ENCODE results near the gene NEUROG2. TPM values are rescaled to one million over a fixed set of nuclear protein-coding genes. Genes with fewer than 3 reads are reported as not detected.

Gene NEUROG2
- total RNA-seq, 2 experiments from 2014 or later: not detected

Other genes with a start within 250 kb of the NEUROG2 start
- gene TIFA, start 230.3 kb downstream of the NEUROG2 start, total RNA-seq: 10 to 100 TPM; 23.8 to 24.4 TPM
- gene ALPK1, start 218.8 kb downstream of the NEUROG2 start, total RNA-seq: 10 to 100 TPM; 11.8 to 14.1 TPM
- gene ZGRF1, start 120.7 kb upstream of the NEUROG2 start, total RNA-seq: 10 to 100 TPM; 47.0 to 48.3 TPM
- gene LARP7, start 121.0 kb upstream of the NEUROG2 start, total RNA-seq: 10 to 100 TPM; 48.2 to 51.3 TPM

All from activated CD8-positive, alpha-beta T cell treated with anti-CD3 and anti-CD28 coated beads, Interleukin-2, amount 10 ng/mL, durations not matched to agents 7 days and 5 days (primary cell).